Endothelial cell of umbilical vein (primary cell): ENCODE data around the gene SRGN. TPM values are rescaled to one million over a fixed set of nuclear protein-coding genes. Genes with fewer than 3 reads are reported as not detected.

Source experiments
- BruUV-seq: library from RNA; stranded (reverse); fragments of 400-500 nt; replicated peaks from 2 replicates; lab custom pipeline; 2021; lab: Mats Ljungman, UMichigan
- CTCF ChIA-PET: fragments of 300-600, 350-600 bp; sonication (Branson Sonifier 250); formaldehyde crosslinking; loops from one replicate; lab custom pipeline; 2021; ENCODE audit warnings: antibody characterized with exemption, inconsistent platforms; lab: Charles Lee
- POLR2A ChIA-PET: fragments of 300-600, 350-600 bp; sonication (Branson Sonifier 250); formaldehyde crosslinking; loops from one replicate; lab custom pipeline; 2021; ENCODE audit warnings: antibody characterized with exemption, inconsistent platforms; lab: Charles Lee
- DNase-seq: peaks from one replicate; pipeline ENCODE4 v3.0.0-alpha.2; 2011; ENCODE audit warnings: low read depth, low spot score
- FAIRE-seq: peaks from 2 replicates; lab custom pipeline; 2011; peaks lifted over from hg19 to GRCh38; lab: Jason Lieb, UNC
- H2AFZ ChIP-seq: 2 replicates; pipeline ENCODE4 v1.6.0; 2012; ENCODE audit warnings: low read depth, low read length, control low read depth, inconsistent platforms
- H3K27ac ChIP-seq: 2 replicates; pipeline ENCODE4 v1.5.1; 2011; ENCODE audit warnings: low read depth, mild to moderate bottlenecking, control low read depth, low read length, moderate library complexity; ENCODE audit not compliant: insufficient read depth
- H3K27me3 ChIP-seq, 2 experiments: 2 replicates each; pipeline versions ENCODE4 v1.6.0 to v1.6.1; 2011; ENCODE audit warnings: low read length in 2 of 2, mixed read lengths in 1 of 2; ENCODE audit not compliant: control insufficient read depth in 2 of 2, insufficient read depth in 2 of 2
- H3K36me3 ChIP-seq, 2 experiments: 2 replicates in 1 of 2; 3 replicates in 1 of 2; pipeline ENCODE4 v1.5.1; 2011; ENCODE audit warnings: low read length in 2 of 2, mild to moderate bottlenecking in 1 of 2, moderate library complexity in 1 of 2; ENCODE audit not compliant: control insufficient read depth in 2 of 2, insufficient read depth in 2 of 2; ENCODE audit errors: extremely low read depth in 1 of 2
- H3K4me1 ChIP-seq: 3 replicates; pipeline ENCODE4 v1.5.1; 2011; ENCODE audit warnings: mild to moderate bottlenecking, low read length; ENCODE audit not compliant: control insufficient read depth, insufficient read depth; ENCODE audit errors: extremely low read depth
- H3K4me2 ChIP-seq: 2 replicates; pipeline ENCODE4 v1.6.1; 2011; ENCODE audit warnings: low read length, control low read depth, mixed read lengths; ENCODE audit not compliant: insufficient read depth
- H3K4me3 ChIP-seq, 3 experiments: fragments of 200-600 bp in 1 of 3; sonication (generic), shearing (Covaris generic) in 1 of 3; replicated peaks in 1 of 3; 2 replicates each; pipeline ENCODE4 v1.5.1; 2011 to 2016; ENCODE audit warnings: control low read depth in 3 of 3, low read length in 3 of 3, mild to moderate bottlenecking in 2 of 3, inconsistent platforms in 1 of 3, low read depth in 1 of 3, moderate library complexity in 1 of 3; ENCODE audit not compliant: insufficient read depth in 1 of 3
- H3K79me2 ChIP-seq: 2 replicates; pipeline ENCODE4 v1.6.0; 2012; ENCODE audit warnings: low read length, inconsistent platforms; ENCODE audit not compliant: control insufficient read depth, insufficient read depth
- H3K9ac ChIP-seq: replicated peaks from 2 replicates; pipeline ENCODE3; 2011; ENCODE audit warnings: low read length, control low read depth; ENCODE audit not compliant: insufficient read depth; ENCODE audit errors: extremely low read depth
- H3K9me1 ChIP-seq: replicated peaks from 3 replicates; pipeline ENCODE4 v1.6.0; 2011; ENCODE audit warnings: mild to moderate bottlenecking, low read length; ENCODE audit not compliant: control insufficient read depth, insufficient read depth; ENCODE audit errors: extremely low read depth
- H3K9me3 ChIP-seq: replicated peaks from 2 replicates; pipeline ENCODE4 v1.5.1; 2012; ENCODE audit warnings: low read length, inconsistent platforms; ENCODE audit not compliant: control insufficient read depth, insufficient read depth
- H4K20me1 ChIP-seq: replicated peaks from 2 replicates; pipeline ENCODE3; 2011; ENCODE audit warnings: mild to moderate bottlenecking, low read length; ENCODE audit not compliant: control insufficient read depth, insufficient read depth; ENCODE audit errors: extremely low read depth
- CTCF ChIP-seq, 2 donors: IDR thresholded peaks; 1 replicate in 1 of 2; 2 replicates in 1 of 2; pipeline ENCODE4 v1.5.1; 2011; ENCODE audit warnings: low read length in 2 of 2, mild to moderate bottlenecking in 2 of 2, moderate library complexity in 2 of 2, control low read depth in 1 of 2, inconsistent platforms in 1 of 2, low read depth in 1 of 2; ENCODE audit not compliant: insufficient read depth in 1 of 2; ENCODE audit errors: extremely low read depth in 1 of 2
- EZH2 ChIP-seq: IDR thresholded peaks from 2 replicates; pipeline ENCODE4 v1.6.1; 2012; ENCODE audit warnings: borderline replicate concordance, low read depth, mild to moderate bottlenecking, moderate library complexity, low read length, inconsistent platforms; ENCODE audit not compliant: severe bottlenecking
- FOS ChIP-seq: IDR thresholded peaks from 2 replicates; pipeline ENCODE4 v1.6.1; 2011; ENCODE audit warnings: mild to moderate bottlenecking, low read length, moderate library complexity, borderline replicate concordance; ENCODE audit not compliant: insufficient read depth
- GATA2 ChIP-seq: IDR thresholded peaks from 2 replicates; pipeline ENCODE4 v1.7.0; 2011; ENCODE audit warnings: low read depth, mild to moderate bottlenecking, moderate library complexity, mixed read lengths, low read length; ENCODE audit not compliant: insufficient read length, insufficient read depth
- JUN ChIP-seq: IDR thresholded peaks from 2 replicates; pipeline ENCODE4 v1.6.1; 2011; ENCODE audit warnings: borderline replicate concordance, low read depth; ENCODE audit not compliant: insufficient read length, insufficient read depth
- MYC ChIP-seq: IDR thresholded peaks from one replicate; pipeline ENCODE4 v1.6.1; 2011; ENCODE audit warnings: mild to moderate bottlenecking, low read depth, low read length
- POLR2A ChIP-seq: IDR thresholded peaks from 2 replicates; pipeline ENCODE4 v1.6.1; 2012; ENCODE audit warnings: low read depth, mild to moderate bottlenecking, control low read depth, low read length
- POLR2AphosphoS5 ChIP-seq: IDR thresholded peaks from 2 replicates; pipeline ENCODE4 v1.6.1; 2012; ENCODE audit warnings: low read depth, mild to moderate bottlenecking, control low read depth, low read length, moderate library complexity; ENCODE audit not compliant: insufficient read depth
- dilution Hi-C: fragments of 300-500 bp; cut with MboI; formaldehyde crosslinking; loops from one replicate; pipeline ENCODE4 v1.15.0; 2019; ENCODE audit warnings: low sequenced_read_pairs; ENCODE audit not compliant: extremely low pct_ligation_motif_present
- intact Hi-C: fragments of 100-400 bp; cut with micrococcal nuclease; formaldehyde crosslinking; loops from one replicate; pipeline ENCODE4 v1.10.0; 2022
- polyA plus RNA-seq, 4 experiments: library from polyadenylated mRNA; depleted of rRNA in 3 of 4; stranded (reverse) in 3 of 4; unstranded in 1 of 4; fragments of >200 nt; gene quantifications; 2 replicates each; pipeline versions ENCODE4 v1.2.1 to v1.2.3, GENCODE V29; 2011 to 2012; ENCODE audit warnings: missing spikeins in 1 of 4
- total RNA-seq: library from RNA; stranded (reverse); gene quantifications from 2 replicates; pipeline ENCODE4 v1.2.3, GENCODE V29; 2021
- TF ChIP-seq, protein P1 (sequence below): IDR thresholded peaks from 2 replicates; pipeline ENCODE4 v1.6.1; 2011; ENCODE audit not compliant: insufficient read depth, insufficient read length

SRGN gene
- total and polyA plus RNA-seq, 2 donors (not counting 3 experiments of a cell fraction or from before 2014, with no cell fraction given), result 384 to 450 TPM

GRCh38 chr10:69042838-69043237 lies 45.1 kb upstream of the SRGN start:
- POLR2A ChIA-PET, result no interaction called here

GRCh38 chr10:69043931-69044531 lies 43.9 kb upstream of the SRGN start:
- BruUV-seq, result no TSS peak
- ChIA-PET CTCF (no interaction called here), POLR2A (no interaction called here)
- peaks cover 4% of the 10 kb centered on the region for H3K4me1 ChIP-seq
- intact Hi-C loops, result no loop called here
- H2AFZ ChIP-seq, result peak overlapping the region; percentile 42
- H4K20me1 ChIP-seq, result no peaks in the 10 kb centered on the region
- H3K4me2 ChIP-seq, result no peak overlapping the region
- H3K36me3 ChIP-seq, result no peaks in the 10 kb centered on the region
- H3K27me3 ChIP-seq, result no peaks in the 10 kb centered on the region
- dilution Hi-C loops, result no loop called here
- H3K4me3 ChIP-seq, result no peak overlapping the region
- H3K27ac ChIP-seq, result no peak overlapping the region
- DNase-seq (no peak), FAIRE-seq (no peak)
- no peaks in the 10 kb centered on the region for H3K9me3 ChIP-seq
- no peaks in the 10 kb centered on the region for H3K9me1 ChIP-seq
- TF ChIP-seq POLR2A (no peak), MYC (no peak), POLR2AphosphoS5 (no peak), GATA2 (no peak), JUN (no peak), FOS (no peak), EZH2 (no peak), CTCF (IDR thresholded peaks at IDR 0.05; ENCODE audit: extremely low read depth in 1 of 2, insufficient read depth in 1 of 2, low read depth in 1 of 2, low read length in 2 of 2) (no peak)
- TF ChIP-seq, protein P1, sequence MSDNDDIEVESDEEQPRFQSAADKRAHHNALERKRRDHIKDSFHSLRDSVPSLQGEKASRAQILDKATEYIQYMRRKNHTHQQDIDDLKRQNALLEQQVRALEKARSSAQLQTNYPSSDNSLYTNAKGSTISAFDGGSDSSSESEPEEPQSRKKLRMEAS, result no peak
- no peaks in the 10 kb centered on the region for H3K79me2 ChIP-seq
- no peak overlapping the region for H3K9ac ChIP-seq

More at GRCh38 chr10:69042838-69043237, 45.1 kb upstream of the SRGN start:
- no peaks in the 10 kb centered on the region for H3K9me1 ChIP-seq
- no peaks in the 10 kb centered on the region for H4K20me1 ChIP-seq
- H3K27me3 ChIP-seq, result no peaks in the 10 kb centered on the region
- no peak overlapping the region for H3K4me3 ChIP-seq
- no peaks in the 10 kb centered on the region for H3K4me1 ChIP-seq
- no TSS peak for BruUV-seq
- TF ChIP-seq POLR2AphosphoS5 (no peak), FOS (no peak)
- no peak overlapping the region for H3K9ac ChIP-seq
- no peaks in the 10 kb centered on the region for H3K36me3 ChIP-seq
- no peak overlapping the region for H3K4me2 ChIP-seq
- dilution Hi-C loops (no loop called here), intact Hi-C loops (no loop called here)
- H3K27ac ChIP-seq, result no peak overlapping the region
- FAIRE-seq, result no peak
- H3K9me3 ChIP-seq, result no peaks in the 10 kb centered on the region
- no peak for DNase-seq
- H2AFZ ChIP-seq, result no peak overlapping the region
- CTCF ChIA-PET, result no interaction called here
- H3K79me2 ChIP-seq, result no peaks in the 10 kb centered on the region
